Naive thymus-derived CD8-positive, alpha-beta T cell (primary cell): ENCODE results near the gene HK1. TPM values are rescaled to one million over a fixed set of nuclear protein-coding genes. Genes with fewer than 3 reads are reported as not detected.

Experiments used
- ATAC-seq, 2 donors: fragments of 150-1000 bp; cut with Tn5 transposase in 1 of 2; sonication (Bioruptor Pico), chemical (Tn5 transposase) in 1 of 2; 1 replicate in 1 of 2; 2 replicates in 1 of 2; pipeline ENCODE4 v1.10.0; 2021; ENCODE audit warnings: mild to moderate bottlenecking in 2 of 2, moderate library complexity in 2 of 2
- POLR2A ChIA-PET: fragments of 350-600 bp; sonication (Branson Sonifier 250); formaldehyde crosslinking; loops from one replicate; lab custom pipeline; 2021; ENCODE audit warnings: antibody characterized with exemption; lab: Charles Lee
- DNase-seq, 10 donors: peaks; one replicate each; pipeline versions ENCODE4 v3.0.0 to v3.0.0-alpha.2; 2020 to 2022
- H3K27ac Mint-ChIP-seq, 10 donors: one replicate each; pipeline ENCODE4 v1.8.0; 2020 to 2022; ENCODE audit warnings: mild to moderate bottlenecking in 10 of 10, mixed read lengths in 10 of 10, moderate library complexity in 4 of 10, inconsistent platforms in 1 of 10
- H3K27me3 Mint-ChIP-seq, 5 donors: one replicate each; pipeline ENCODE4 v1.8.0; 2021 to 2022; ENCODE audit warnings: mixed read lengths in 5 of 5
- H3K36me3 Mint-ChIP-seq, 3 donors: one replicate each; pipeline ENCODE4 v1.8.0; 2020 to 2022; ENCODE audit warnings: mixed read lengths in 3 of 3, mild to moderate bottlenecking in 2 of 3, inconsistent platforms in 1 of 3
- H3K4me1 Mint-ChIP-seq, 4 donors: one replicate each; pipeline ENCODE4 v1.8.0; 2021 to 2022; ENCODE audit warnings: mixed read lengths in 4 of 4
- H3K4me3 Mint-ChIP-seq, 10 donors: one replicate each; pipeline ENCODE4 v1.8.0; 2020 to 2022; ENCODE audit warnings: mild to moderate bottlenecking in 10 of 10, mixed read lengths in 10 of 10, moderate library complexity in 6 of 10, inconsistent platforms in 1 of 10
- H3K9me3 Mint-ChIP-seq, 9 donors: one replicate each; pipeline ENCODE4 v1.8.0; 2020 to 2022; ENCODE audit warnings: mixed read lengths in 9 of 9, mild to moderate bottlenecking in 3 of 9, inconsistent platforms in 1 of 9, moderate library complexity in 1 of 9
- polyA plus RNA-seq, 3 donors: library from polyadenylated mRNA; unstranded; fragments of 300-500 nt; fragmentation: Illumina TruSeq; gene quantifications; one replicate each; pipeline ENCODE4 v1.2.3, GENCODE V29; 2021
- total RNA-seq, 8 experiments: library from RNA in 2 of 8; stranded (reverse) in 2 of 8; gene quantifications; one replicate each; pipeline ENCODE4 v1.2.3 and lab custom pipeline; 2021 to 2026

The HK1 gene
- total and polyA plus RNA-seq, 5 experiments from 2014 or later = 63.5 to 129 (median 89.9) TPM

- peaks cover 9 to 76% (median 29%) of the 10 kb centered on the region in 3 donors for H3K36me3 Mint-ChIP-seq
- H3K9me3 Mint-ChIP-seq = no peaks in the 10 kb centered on the region
- DNase-seq = no peak
- ATAC-seq = no peak
- POLR2A ChIA-PET = interaction anchor here (0.7 to 1.2 kb wide), 2 partner anchors 54 to 129 kb away, joined by 3 read pairs; no protein-coding TSS in a partner anchor
- no peak overlapping the region for H3K4me3 Mint-ChIP-seq
- no peaks in the 10 kb centered on the region for H3K27me3 Mint-ChIP-seq
- H3K4me1 Mint-ChIP-seq = peaks cover 20 to 52% (median 33%) of the 10 kb centered on the region in 4 donors
- peak overlapping the region in 7 of 10 donors; percentile 31 to 88 (median 69) for H3K27ac Mint-ChIP-seq
Observed at GRCh38 chr10:69372126-69372980, 94.1 kb downstream of the HK1 start.

DNA sequence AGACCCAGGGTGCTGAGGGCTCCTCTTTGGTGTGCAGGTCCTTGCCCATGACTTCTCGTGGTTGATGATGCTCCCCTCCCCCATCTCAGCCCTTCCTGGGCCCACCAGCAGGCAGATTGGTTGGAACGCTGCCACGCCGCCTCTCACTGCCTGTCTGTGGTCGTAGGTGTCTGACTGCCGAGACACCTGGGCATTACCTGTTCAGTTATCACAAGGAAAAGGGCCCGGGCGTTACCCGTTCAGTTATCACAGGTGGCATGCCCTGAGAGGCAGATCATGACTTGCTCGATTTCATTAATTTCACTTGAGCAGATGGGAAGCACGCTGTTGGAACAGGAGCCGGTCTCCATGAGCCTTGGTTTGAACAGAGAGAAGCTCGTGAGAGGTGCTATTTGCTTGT lies 95.9 kb downstream of the HK1 start:
- H3K4me3 Mint-ChIP-seq = peak overlapping the region in 6 of 10 donors; percentile 15 to 48 (median 30)
- peaks cover 20 to 53% (median 33%) of the 10 kb centered on the region in 4 donors for H3K4me1 Mint-ChIP-seq
- ATAC-seq (no peak), DNase-seq (peak in 1 of 10 donors; percentile 11)
- POLR2A ChIA-PET = interaction anchor here (2.5 kb wide), 1 partner anchor 55 kb away, joined by 10 read pairs; no protein-coding TSS in a partner anchor
- H3K9me3 Mint-ChIP-seq = no peaks in the 10 kb centered on the region
- H3K27ac Mint-ChIP-seq = peak overlapping the region; percentile 59 to 94 (median 88)
- no peaks in the 10 kb centered on the region for H3K27me3 Mint-ChIP-seq
- H3K36me3 Mint-ChIP-seq = peaks cover 20 to 81% (median 30%) of the 10 kb centered on the region in 3 donors

GRCh38 chr10:69374931-69375306 lies 96.6 kb downstream of the HK1 start:
- H3K27ac Mint-ChIP-seq = peak overlapping the region; percentile 59 to 94 (median 88)
- H3K9me3 Mint-ChIP-seq = no peaks in the 10 kb centered on the region
- POLR2A ChIA-PET = interaction anchor here (1.3 to 2.5 kb wide), 2 partner anchors 47 to 56 kb away, joined by 5 to 10 read pairs; no protein-coding TSS in a partner anchor
- H3K4me1 Mint-ChIP-seq = peaks cover 20 to 51% (median 33%) of the 10 kb centered on the region in 4 donors
- DNase-seq (no peak), ATAC-seq (no peak)
- no peaks in the 10 kb centered on the region for H3K27me3 Mint-ChIP-seq
- H3K4me3 Mint-ChIP-seq = peak overlapping the region in 2 of 10 donors; percentile 33 to 54
- peaks cover 17 to 81% (median 29%) of the 10 kb centered on the region in 3 donors for H3K36me3 Mint-ChIP-seq

- peak; percentile 54 to 63 for ATAC-seq
- POLR2A ChIA-PET = interaction anchor here (1.3 to 2.5 kb wide), 2 partner anchors 48 to 57 kb away, joined by 5 to 10 read pairs; no protein-coding TSS in a partner anchor
- Mint-ChIP-seq H3K36me3 (peaks cover 13 to 81% (median 28%) of the 10 kb centered on the region in 3 donors), H3K27me3 (no peaks in the 10 kb centered on the region), H3K9me3 (no peaks in the 10 kb centered on the region), H3K27ac (peak overlapping the region; percentile 45 to 94 (median 82)), H3K4me3 (peak overlapping the region in 5 of 10 donors; percentile 9 to 54 (median 33)), H3K4me1 (peaks cover 20 to 48% (median 33%) of the 10 kb centered on the region in 4 donors)
- peak in 2 of 10 donors; percentile 13 to 26 for DNase-seq
Observed at GRCh38 chr10:69375307-69376151, 97.2 kb downstream of the HK1 start.

GRCh38 chr10:69376662-69377061 lies 98.4 kb downstream of the HK1 start:
- POLR2A ChIA-PET = interaction anchor here (2.5 kb wide), 1 partner anchor 58 kb away, joined by 10 read pairs; no protein-coding TSS in a partner anchor
- H3K36me3 Mint-ChIP-seq = peaks cover 13 to 80% (median 18%) of the 10 kb centered on the region in 3 donors
- H3K27ac Mint-ChIP-seq = peak overlapping the region in 5 of 10 donors; percentile 26 to 45 (median 43)
- DNase-seq = no peak
- H3K4me1 Mint-ChIP-seq = peaks cover 20 to 42% (median 30%) of the 10 kb centered on the region in 4 donors
- no peaks in the 10 kb centered on the region for H3K9me3 Mint-ChIP-seq
- no peaks in the 10 kb centered on the region for H3K27me3 Mint-ChIP-seq
- H3K4me3 Mint-ChIP-seq = peak overlapping the region in 1 of 10 donors; percentile 6
- ATAC-seq = no peak

DNA sequence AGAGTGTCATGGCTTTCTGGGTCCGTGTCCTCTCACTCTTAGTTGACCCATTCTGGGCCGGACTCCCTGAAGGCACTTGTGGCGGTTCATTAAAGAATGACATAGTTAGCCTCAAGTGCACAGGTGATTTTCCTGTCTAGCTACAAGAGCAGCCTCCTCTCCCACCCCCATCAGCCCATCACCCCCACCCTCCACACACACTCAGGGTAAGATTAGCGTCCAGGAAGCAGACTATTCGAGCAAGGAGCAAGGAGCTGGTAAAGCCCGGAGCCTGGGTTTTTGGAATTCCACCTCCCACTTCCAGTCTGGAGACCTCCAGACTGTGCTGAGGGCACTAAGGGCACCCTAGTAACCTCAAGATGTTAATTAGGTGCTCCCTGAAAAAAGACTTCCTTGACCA lies 98.9 kb downstream of the HK1 start:
- POLR2A ChIA-PET = no interaction called here
- Mint-ChIP-seq H3K27ac (peak overlapping the region in 7 of 10 donors; percentile 25 to 60 (median 29)), H3K4me1 (peaks cover 17 to 38% (median 27%) of the 10 kb centered on the region in 4 donors), H3K27me3 (no peaks in the 10 kb centered on the region), H3K9me3 (no peaks in the 10 kb centered on the region), H3K4me3 (no peak overlapping the region), H3K36me3 (peaks cover 13 to 80% (median 13%) of the 10 kb centered on the region in 3 donors)
- no peak for ATAC-seq
- no peak for DNase-seq

GRCh38 chr10:69377933-69378332 lies 99.6 kb downstream of the HK1 start:
- POLR2A ChIA-PET = no interaction called here
- Mint-ChIP-seq H3K27me3 (no peaks in the 10 kb centered on the region), H3K27ac (peak overlapping the region in 7 of 10 donors; percentile 3 to 80 (median 29)), H3K9me3 (no peaks in the 10 kb centered on the region), H3K4me3 (no peak overlapping the region), H3K4me1 (peaks cover 17 to 34% (median 25%) of the 10 kb centered on the region in 4 donors), H3K36me3 (peaks cover 13 to 84% (median 18%) of the 10 kb centered on the region in 3 donors)
- DNase-seq = no peak
- ATAC-seq = no peak

DNA sequence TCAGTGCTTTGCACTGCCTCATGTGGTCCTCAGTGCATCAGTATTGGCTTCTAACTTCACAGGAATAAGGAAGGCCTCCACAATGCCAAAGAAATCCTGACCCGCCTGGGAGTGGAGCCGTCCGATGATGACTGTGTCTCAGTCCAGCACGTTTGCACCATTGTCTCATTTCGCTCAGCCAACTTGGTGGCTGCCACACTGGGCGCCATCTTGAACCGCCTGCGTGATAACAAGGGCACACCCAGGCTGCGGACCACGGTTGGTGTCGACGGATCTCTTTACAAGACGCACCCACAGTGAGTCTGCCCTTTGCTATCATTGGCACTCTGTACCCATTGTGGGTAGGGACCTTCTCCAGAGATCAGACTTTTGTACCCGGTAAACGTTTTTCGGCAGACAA lies 101.5 kb downstream of the HK1 start:
- H3K4me1 Mint-ChIP-seq = peaks cover 5 to 16% (median 10%) of the 10 kb centered on the region in 4 donors
- H3K27me3 Mint-ChIP-seq = no peaks in the 10 kb centered on the region
- H3K9me3 Mint-ChIP-seq = no peaks in the 10 kb centered on the region
- no peak overlapping the region for H3K4me3 Mint-ChIP-seq
- ATAC-seq (no peak), DNase-seq (no peak)
- peaks cover 17 to 90% (median 23%) of the 10 kb centered on the region in 3 donors for H3K36me3 Mint-ChIP-seq
- peak overlapping the region in 2 of 10 donors; percentile 39 to 56 for H3K27ac Mint-ChIP-seq
- POLR2A ChIA-PET = no interaction called here

DNA sequence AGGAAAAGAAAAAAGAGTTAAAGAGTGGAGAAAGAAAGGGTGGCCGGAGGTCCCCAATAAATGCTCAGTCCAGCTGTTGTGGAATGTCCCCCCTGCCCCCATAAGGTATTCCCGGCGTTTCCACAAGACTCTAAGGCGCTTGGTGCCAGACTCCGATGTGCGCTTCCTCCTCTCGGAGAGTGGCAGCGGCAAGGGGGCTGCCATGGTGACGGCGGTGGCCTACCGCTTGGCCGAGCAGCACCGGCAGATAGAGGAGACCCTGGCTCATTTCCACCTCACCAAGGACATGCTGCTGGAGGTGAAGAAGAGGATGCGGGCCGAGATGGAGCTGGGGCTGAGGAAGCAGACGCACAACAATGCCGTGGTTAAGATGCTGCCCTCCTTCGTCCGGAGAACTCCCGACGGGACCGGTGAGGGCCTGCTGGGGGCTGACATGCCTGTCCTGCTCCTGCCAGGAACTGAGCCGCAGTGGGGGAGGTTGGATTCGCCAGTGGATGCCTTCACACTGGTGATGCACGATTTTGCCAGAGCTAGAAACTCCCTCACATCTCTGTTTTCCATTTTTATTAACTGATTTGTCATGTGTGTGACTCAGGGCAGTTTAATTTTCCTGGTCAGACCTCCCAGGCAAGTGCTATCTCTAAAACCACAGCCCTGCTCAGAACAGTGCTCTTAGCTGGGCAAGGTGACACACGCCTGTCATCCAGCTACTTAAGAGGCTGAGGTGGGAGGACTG lies 104.3 kb downstream of the HK1 start:
- POLR2A ChIA-PET = no interaction called here

GRCh38 chr10:69383558-69383957 lies 105.3 kb downstream of the HK1 start:
- no peak overlapping the region for H3K4me3 Mint-ChIP-seq
- ATAC-seq (no peak), DNase-seq (no peak)
- H3K4me1 Mint-ChIP-seq = peaks cover 0 to 2% (median 0%) of the 10 kb centered on the region in 4 donors
- H3K27ac Mint-ChIP-seq = peak overlapping the region in 6 of 10 donors; percentile 15 to 94 (median 48)
- H3K36me3 Mint-ChIP-seq = peaks cover 9 to 96% (median 31%) of the 10 kb centered on the region in 3 donors
- H3K27me3 Mint-ChIP-seq = no peaks in the 10 kb centered on the region
- H3K9me3 Mint-ChIP-seq = no peaks in the 10 kb centered on the region
- POLR2A ChIA-PET = no interaction called here

More for the DNA sequence above, 104.3 kb downstream of the HK1 start:
- DNase-seq = no peak
- H3K9me3 Mint-ChIP-seq = no peaks in the 10 kb centered on the region
- H3K36me3 Mint-ChIP-seq = peaks cover 17 to 96% (median 27%) of the 10 kb centered on the region in 3 donors
- H3K27ac Mint-ChIP-seq = peak overlapping the region in 4 of 10 donors; percentile 1 to 85 (median 44)
- H3K4me1 Mint-ChIP-seq = peaks cover 0 to 2% (median under 1%) of the 10 kb centered on the region in 4 donors
- H3K27me3 Mint-ChIP-seq = no peaks in the 10 kb centered on the region
- no peak for ATAC-seq
- no peak overlapping the region for H3K4me3 Mint-ChIP-seq

DNA sequence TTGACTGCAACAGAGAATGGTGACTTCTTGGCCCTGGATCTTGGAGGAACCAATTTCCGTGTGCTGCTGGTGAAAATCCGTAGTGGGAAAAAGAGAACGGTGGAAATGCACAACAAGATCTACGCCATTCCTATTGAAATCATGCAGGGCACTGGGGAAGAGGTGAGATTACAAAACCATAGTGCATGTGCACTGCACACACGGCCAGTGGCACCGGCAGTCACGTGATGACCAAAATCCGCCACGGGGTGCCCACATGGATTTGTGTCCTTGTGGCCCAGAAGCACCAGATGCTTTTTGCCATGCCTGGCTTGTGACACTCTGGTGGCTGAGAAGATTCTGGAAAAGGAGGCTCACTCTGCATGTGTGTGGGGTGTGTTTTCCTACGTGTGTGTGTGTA lies 106.0 kb downstream of the HK1 start:
- Mint-ChIP-seq H3K4me1 (peaks cover 0 to 3% (median under 1%) of the 10 kb centered on the region in 4 donors), H3K9me3 (no peaks in the 10 kb centered on the region), H3K27me3 (no peaks in the 10 kb centered on the region), H3K27ac (peak overlapping the region in 4 of 10 donors; percentile 25 to 85 (median 64)), H3K36me3 (peaks cover 4 to 96% (median 27%) of the 10 kb centered on the region in 3 donors), H3K4me3 (no peak overlapping the region)
- ATAC-seq (no peak), DNase-seq (no peak)
- POLR2A ChIA-PET = no interaction called here
